ENCODE measurements around the gene PALLD.

PALLD gene

DNA sequence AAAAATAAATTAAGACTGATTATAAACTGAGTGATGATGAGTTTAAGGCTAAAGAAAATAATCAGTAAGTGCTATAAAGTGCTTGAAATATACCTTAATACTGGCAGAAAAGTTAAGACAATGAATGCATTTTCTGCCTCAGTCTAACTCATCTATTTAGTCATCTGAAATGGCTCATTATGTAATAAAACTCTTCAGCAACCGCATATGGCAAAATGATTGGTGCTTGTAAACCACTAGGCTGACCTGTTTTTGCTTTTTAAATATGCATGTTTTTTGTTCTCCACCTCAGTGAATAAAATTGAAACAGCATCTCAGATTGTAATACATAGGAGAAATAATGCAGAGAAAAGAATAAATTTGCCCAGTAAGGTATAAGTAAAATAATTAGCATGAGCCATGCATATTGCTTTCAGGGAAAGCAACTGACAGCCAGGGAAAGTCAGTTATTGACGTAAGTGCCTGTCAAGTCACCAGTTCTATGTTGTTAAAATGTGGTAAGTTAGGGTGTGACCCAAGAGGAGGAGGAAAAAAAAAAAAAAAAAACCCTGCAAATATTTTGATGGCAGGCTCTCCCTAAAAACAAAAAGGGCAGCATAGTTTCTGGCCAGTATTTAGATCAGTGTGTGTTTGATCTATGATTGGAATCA lies 167.5 kb downstream of the PALLD start:
- no peaks in the 10 kb centered on the region for H3K27me3 ChIP-seq (ENCODE audit: insufficient read depth, low read depth, severe bottlenecking)
- no peaks in the 10 kb centered on the region for H3K9me3 ChIP-seq (ENCODE audit: severe bottlenecking)
- H3K4me3 ChIP-seq (ENCODE audit: low read depth, low read length), result no peak overlapping the region
- no peaks in the 10 kb centered on the region for H3K36me3 ChIP-seq
- H3K27ac ChIP-seq, result no peak overlapping the region
- no peak for DNase-seq
- TF ChIP-seq, protein P1, sequence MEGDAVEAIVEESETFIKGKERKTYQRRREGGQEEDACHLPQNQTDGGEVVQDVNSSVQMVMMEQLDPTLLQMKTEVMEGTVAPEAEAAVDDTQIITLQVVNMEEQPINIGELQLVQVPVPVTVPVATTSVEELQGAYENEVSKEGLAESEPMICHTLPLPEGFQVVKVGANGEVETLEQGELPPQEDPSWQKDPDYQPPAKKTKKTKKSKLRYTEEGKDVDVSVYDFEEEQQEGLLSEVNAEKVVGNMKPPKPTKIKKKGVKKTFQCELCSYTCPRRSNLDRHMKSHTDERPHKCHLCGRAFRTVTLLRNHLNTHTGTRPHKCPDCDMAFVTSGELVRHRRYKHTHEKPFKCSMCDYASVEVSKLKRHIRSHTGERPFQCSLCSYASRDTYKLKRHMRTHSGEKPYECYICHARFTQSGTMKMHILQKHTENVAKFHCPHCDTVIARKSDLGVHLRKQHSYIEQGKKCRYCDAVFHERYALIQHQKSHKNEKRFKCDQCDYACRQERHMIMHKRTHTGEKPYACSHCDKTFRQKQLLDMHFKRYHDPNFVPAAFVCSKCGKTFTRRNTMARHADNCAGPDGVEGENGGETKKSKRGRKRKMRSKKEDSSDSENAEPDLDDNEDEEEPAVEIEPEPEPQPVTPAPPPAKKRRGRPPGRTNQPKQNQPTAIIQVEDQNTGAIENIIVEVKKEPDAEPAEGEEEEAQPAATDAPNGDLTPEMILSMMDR (IDR thresholded peaks at IDR 0.05; ENCODE audit: low read depth, low read length), result no peak

DNA sequence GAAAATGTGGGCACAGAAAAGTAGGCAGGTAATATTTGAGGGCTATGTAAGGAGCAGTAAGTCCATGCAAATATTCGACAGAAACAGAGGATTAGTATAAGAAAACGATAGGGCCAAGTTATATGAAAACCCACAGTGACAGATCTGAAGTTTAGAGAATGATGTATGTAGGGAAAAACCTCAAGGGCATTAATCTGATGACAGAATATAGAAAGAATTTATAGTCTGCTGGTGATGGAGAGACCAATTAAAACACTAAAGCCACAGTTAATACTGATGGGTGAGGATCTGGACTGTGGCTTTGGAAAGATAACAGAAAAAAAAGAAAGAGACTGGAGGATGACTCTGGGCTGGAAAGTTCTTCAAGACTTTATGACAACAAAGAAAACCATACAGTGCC lies 169.7 kb downstream of the PALLD start:
- Histone ChIP-seq H3K27ac (no peak overlapping the region), H3K4me3 (ENCODE audit: low read depth, low read length) (no peak overlapping the region), H3K9me3 (ENCODE audit: severe bottlenecking) (no peaks in the 10 kb centered on the region), H3K27me3 (ENCODE audit: insufficient read depth, low read depth, severe bottlenecking) (no peaks in the 10 kb centered on the region), H3K36me3 (no peaks in the 10 kb centered on the region)
- no peak for DNase-seq
- TF ChIP-seq, protein P1 (IDR thresholded peaks at IDR 0.05; ENCODE audit: low read depth, low read length), result no peak

DNA sequence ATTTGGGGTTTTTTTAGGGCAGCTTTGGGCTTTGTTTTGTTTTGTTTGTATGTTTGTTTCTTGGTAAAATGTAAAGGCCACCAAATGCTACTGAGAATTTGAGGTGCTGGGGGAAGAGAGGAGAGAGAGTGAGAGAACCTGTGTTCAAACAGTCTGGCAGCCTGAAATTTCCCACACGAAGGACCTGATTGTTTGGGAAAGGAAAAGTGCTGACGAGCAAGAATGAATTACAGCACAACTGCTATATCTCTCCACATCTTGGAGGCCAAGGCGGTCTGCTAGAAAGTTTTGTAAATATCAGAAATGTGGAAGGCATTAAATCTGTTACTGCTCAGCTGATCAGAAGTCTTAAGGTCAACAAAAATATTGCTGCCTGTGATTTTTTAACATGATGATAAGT lies 170.5 kb downstream of the PALLD start:
- Histone ChIP-seq H3K9me3 (ENCODE audit: severe bottlenecking) (no peaks in the 10 kb centered on the region), H3K4me3 (ENCODE audit: low read depth, low read length) (no peak overlapping the region), H3K36me3 (no peaks in the 10 kb centered on the region), H3K27me3 (ENCODE audit: insufficient read depth, low read depth, severe bottlenecking) (no peaks in the 10 kb centered on the region), H3K27ac (no peak overlapping the region)
- DNase-seq, result no peak
- TF ChIP-seq, protein P1 (IDR thresholded peaks at IDR 0.05; ENCODE audit: low read depth, low read length), result no peak

DNA sequence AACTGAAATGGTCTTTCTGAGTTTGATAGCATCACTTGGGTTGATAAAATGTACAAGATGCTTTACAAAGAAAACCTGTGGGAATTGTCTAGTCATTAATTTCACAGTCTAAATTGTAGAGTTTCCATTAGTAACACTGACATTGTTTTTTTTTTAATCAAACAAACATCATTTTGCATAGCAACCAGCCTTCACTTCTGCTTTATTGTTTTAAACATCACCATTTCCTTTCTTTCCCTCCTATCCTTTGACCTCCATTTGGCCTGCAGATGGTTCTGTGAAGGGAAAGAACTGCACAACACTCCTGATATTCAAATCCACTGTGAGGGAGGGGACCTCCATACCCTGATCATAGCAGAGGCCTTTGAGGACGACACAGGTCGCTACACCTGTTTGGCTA lies 171.1 kb downstream of the PALLD start:
- no peak overlapping the region for H3K27ac ChIP-seq
- H3K4me3 ChIP-seq (ENCODE audit: low read depth, low read length), result no peak overlapping the region
- no peaks in the 10 kb centered on the region for H3K9me3 ChIP-seq (ENCODE audit: severe bottlenecking)
- no peaks in the 10 kb centered on the region for H3K27me3 ChIP-seq (ENCODE audit: insufficient read depth, low read depth, severe bottlenecking)
- TF ChIP-seq, protein P1 (IDR thresholded peaks at IDR 0.05; ENCODE audit: low read depth, low read length), result no peak
- no peak for DNase-seq
- H3K36me3 ChIP-seq, result no peaks in the 10 kb centered on the region

DNA sequence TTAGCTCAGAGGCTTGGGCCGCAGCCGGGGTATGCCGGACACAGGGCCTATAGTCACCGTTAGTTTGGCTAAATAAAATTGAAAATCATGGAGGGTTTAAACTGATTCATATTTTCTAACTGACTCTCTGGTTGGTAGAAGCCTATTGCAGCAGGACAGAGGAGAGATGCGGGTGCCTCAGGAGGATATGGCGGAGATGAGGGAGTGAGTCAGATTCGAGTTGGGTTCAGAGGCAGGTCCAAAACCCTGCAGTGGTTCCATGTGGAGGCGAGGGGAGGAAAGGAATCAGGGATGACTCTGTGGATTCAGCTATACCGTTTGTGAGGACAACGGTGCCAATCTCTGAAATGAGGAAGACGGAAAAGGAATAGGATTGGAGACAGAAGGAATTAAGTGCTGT lies 176.6 kb downstream of the PALLD start:
- H3K9me3 ChIP-seq (ENCODE audit: severe bottlenecking), result no peaks in the 10 kb centered on the region
- TF ChIP-seq, protein P1 (IDR thresholded peaks at IDR 0.05; ENCODE audit: low read depth, low read length), result no peak
- H3K27ac ChIP-seq, result no peak overlapping the region
- H3K4me3 ChIP-seq (ENCODE audit: low read depth, low read length), result no peak overlapping the region
- no peaks in the 10 kb centered on the region for H3K27me3 ChIP-seq (ENCODE audit: insufficient read depth, low read depth, severe bottlenecking)
- no peaks in the 10 kb centered on the region for H3K36me3 ChIP-seq
- no peak for DNase-seq

All from WERI-Rb-1 (cell line).